Thymus (tissue), 11 donors: Measurements from ENCODE around the gene EPHB1. TPM values are rescaled to one million over a fixed set of nuclear protein-coding genes. Genes with fewer than 3 reads are reported as not detected.
"Not testable (repeated sequence)": the region's sequence is repeated elsewhere in the genome, so short reads cannot be mapped to it uniquely, and the experiment has no call there.

Experiments used
- DNase-seq, 9 donors: peaks; one replicate each; pipeline ENCODE4 v3.0.0-alpha.2; 2013; ENCODE audit warnings: low spot score in 9 of 9, low read depth in 6 of 9, missing footprints in 1 of 9
- H3K27ac ChIP-seq, 2 donors: one replicate each; pipeline ENCODE4 v1.5.1; 2013; ENCODE audit warnings: control low read depth in 1 of 2, low read depth in 1 of 2, low read length in 1 of 2, mild to moderate bottlenecking in 1 of 2, moderate library complexity in 1 of 2
- H3K27me3 ChIP-seq, 2 donors: one replicate each; pipeline ENCODE4 v1.5.1; 2013; ENCODE audit warnings: low read length in 1 of 2; ENCODE audit not compliant: control insufficient read depth in 2 of 2, insufficient read depth in 1 of 2
- H3K36me3 ChIP-seq, 2 donors: one replicate each; pipeline ENCODE4 v1.5.1; 2013; ENCODE audit warnings: low read length in 1 of 2, mild to moderate bottlenecking in 1 of 2, moderate library complexity in 1 of 2; ENCODE audit not compliant: control insufficient read depth in 2 of 2, insufficient read depth in 2 of 2
- H3K4me1 ChIP-seq, 2 donors: one replicate each; pipeline ENCODE4 v1.5.1; 2013; ENCODE audit warnings: low read length in 2 of 2; ENCODE audit not compliant: control insufficient read depth in 2 of 2, insufficient read depth in 2 of 2
- H3K4me3 ChIP-seq, 2 donors: one replicate each; pipeline ENCODE4 v1.5.1; 2013; ENCODE audit warnings: low read length in 2 of 2, control low read depth in 1 of 2, mild to moderate bottlenecking in 1 of 2
- H3K9me3 ChIP-seq, 2 donors: one replicate each; pipeline ENCODE4 v1.5.1; 2013; ENCODE audit warnings: low read length in 1 of 2, mild to moderate bottlenecking in 1 of 2; ENCODE audit not compliant: control insufficient read depth in 2 of 2, insufficient read depth in 1 of 2
- WGBS: extraction: QIAGEN DNeasy Blood & Tissue Kit; methylation state at CpG from one replicate; pipeline ENCODE4 v1.1.7; 2013; 5-methylcytosine and 5-hydroxymethylcytosine counted together
- polyA plus RNA-seq: library from polyadenylated mRNA; stranded (reverse); fragments of 200-250 nt; gene quantifications from one replicate; pipeline ENCODE4 v1.2.3, GENCODE V29; 2013
- total RNA-seq: library from RNA; stranded (reverse); fragments of 120-200 nt; gene quantifications from one replicate; pipeline ENCODE4 v1.2.4, GENCODE V29; 2013
- donor health status: healthy.

Gene EPHB1
- total and polyA plus RNA-seq, 2 donors, result 0.46 to 0.66 TPM

- Histone ChIP-seq H3K9me3 (no peaks in the 10 kb centered on the region), H3K36me3 (no peaks in the 10 kb centered on the region), H3K27me3 (no peaks in the 10 kb centered on the region), H3K27ac (no peak overlapping the region), H3K4me3 (no peak overlapping the region), H3K4me1 (no peaks in the 10 kb centered on the region)
- 90% methylated on average over 2 of the region's 2 CpGs for WGBS
- DNase-seq, result no peak
These were observed 193.6 kb downstream of the EPHB1 start for GRCh38 chr3:134988666-134989065.

GRCh38 chr3:134991003-134991402, 195.9 kb downstream of the EPHB1 start:
- no peak overlapping the region for H3K27ac ChIP-seq
- no peaks in the 10 kb centered on the region for H3K36me3 ChIP-seq
- no peaks in the 10 kb centered on the region for H3K4me1 ChIP-seq
- no peak overlapping the region for H3K4me3 ChIP-seq
- no peak for DNase-seq
- no peaks in the 10 kb centered on the region for H3K9me3 ChIP-seq
- no peaks in the 10 kb centered on the region for H3K27me3 ChIP-seq
- WGBS, result 77% methylated on average over 4 of the region's 4 CpGs

- no peak overlapping the region for H3K27ac ChIP-seq
- no peak for DNase-seq
- H3K9me3 ChIP-seq, result no peaks in the 10 kb centered on the region
- H3K4me3 ChIP-seq, result no peak overlapping the region
- no peaks in the 10 kb centered on the region for H3K27me3 ChIP-seq
- no peaks in the 10 kb centered on the region for H3K4me1 ChIP-seq
- H3K36me3 ChIP-seq, result no peaks in the 10 kb centered on the region
- WGBS, result 96% methylated on average over 2 of the region's 2 CpGs
These were observed 196.5 kb downstream of the EPHB1 start for GRCh38 chr3:134991472-134992010.

GRCh38 chr3:134992180-134992579, 197.1 kb downstream of the EPHB1 start:
- Histone ChIP-seq H3K9me3 (no peaks in the 10 kb centered on the region), H3K27me3 (no peaks in the 10 kb centered on the region), H3K4me3 (no peak overlapping the region), H3K27ac (no peak overlapping the region), H3K36me3 (no peaks in the 10 kb centered on the region), H3K4me1 (no peaks in the 10 kb centered on the region)
- WGBS, result 95% methylated on average over 7 of the region's 7 CpGs
- no peak for DNase-seq

GRCh38 chr3:134992586-134992985, 197.5 kb downstream of the EPHB1 start:
- no peak overlapping the region for H3K27ac ChIP-seq
- no peaks in the 10 kb centered on the region for H3K4me1 ChIP-seq
- no peaks in the 10 kb centered on the region for H3K36me3 ChIP-seq
- 0% methylated on average over 1 of the region's 1 CpG for WGBS
- DNase-seq, result no peak
- no peaks in the 10 kb centered on the region for H3K27me3 ChIP-seq
- no peaks in the 10 kb centered on the region for H3K9me3 ChIP-seq
- H3K4me3 ChIP-seq, result no peak overlapping the region

GRCh38 chr3:134993011-134993410, 198.0 kb downstream of the EPHB1 start:
- Histone ChIP-seq H3K36me3 (no peaks in the 10 kb centered on the region), H3K4me3 (no peak overlapping the region), H3K27me3 (no peaks in the 10 kb centered on the region), H3K27ac (no peak overlapping the region), H3K4me1 (no peaks in the 10 kb centered on the region), H3K9me3 (no peaks in the 10 kb centered on the region)
- DNase-seq, result no peak
- 81% methylated on average over 1 of the region's 1 CpG for WGBS

- no peaks in the 10 kb centered on the region for H3K36me3 ChIP-seq
- no peaks in the 10 kb centered on the region for H3K27me3 ChIP-seq
- H3K9me3 ChIP-seq, result no peaks in the 10 kb centered on the region
- no peak overlapping the region for H3K4me3 ChIP-seq
- H3K27ac ChIP-seq, result no peak overlapping the region
- no peaks in the 10 kb centered on the region for H3K4me1 ChIP-seq
- DNase-seq, result no peak
These were observed 203.1 kb downstream of the EPHB1 start for GRCh38 chr3:134998158-134998557.

- WGBS, result 58% methylated on average over 3 of the region's 3 CpGs
- Histone ChIP-seq H3K27me3 (no peaks in the 10 kb centered on the region), H3K27ac (no peak overlapping the region), H3K4me3 (no peak overlapping the region), H3K4me1 (no peaks in the 10 kb centered on the region), H3K9me3 (no peaks in the 10 kb centered on the region), H3K36me3 (no peaks in the 10 kb centered on the region)
- no peak for DNase-seq
These were observed 203.8 kb downstream of the EPHB1 start for GRCh38 chr3:134998855-134999254.

- WGBS, result 89% methylated on average over 4 of the region's 4 CpGs
- H3K4me3 ChIP-seq, result no peak overlapping the region
- no peaks in the 10 kb centered on the region for H3K36me3 ChIP-seq
These were observed 205.4 kb downstream of the EPHB1 start for GRCh38 chr3:135000465-135000864.

GRCh38 chr3:135005616-135006015, 210.6 kb downstream of the EPHB1 start:
- 97% methylated on average over 17 of the region's 19 CpGs for WGBS

More at GRCh38 chr3:135000465-135000864, 205.4 kb downstream of the EPHB1 start:
- no peak for DNase-seq
- H3K4me1 ChIP-seq, result no peaks in the 10 kb centered on the region
- no peaks in the 10 kb centered on the region for H3K27me3 ChIP-seq
- H3K9me3 ChIP-seq, result no peaks in the 10 kb centered on the region
- H3K27ac ChIP-seq, result no peak overlapping the region

More at GRCh38 chr3:135005616-135006015, 210.6 kb downstream of the EPHB1 start:
- not testable (repeated sequence) for H3K27ac ChIP-seq, H3K9me3 ChIP-seq, H3K36me3 ChIP-seq, H3K4me1 ChIP-seq, H3K27me3 ChIP-seq, H3K4me3 ChIP-seq, DNase-seq
